ENCODE results near the gene DKK1.

DKK1 gene

GRCh38 chr10:52346394-52347326 lies 32.6 kb downstream of the DKK1 start:
- no peak for TF ChIP-seq CTCF (conservative IDR thresholded peaks at IDR 0.05; ENCODE audit: low read depth, low read length)
- DNase-seq (ENCODE audit: low read depth) = no peak
- H3K4me3 ChIP-seq (ENCODE audit: low read length) = no peak overlapping the region

- H3K4me3 ChIP-seq (ENCODE audit: low read length) = no peak overlapping the region
- no peak for DNase-seq (ENCODE audit: low read depth)
- TF ChIP-seq CTCF (conservative IDR thresholded peaks at IDR 0.05; ENCODE audit: low read depth, low read length) = no peak
Observed at GRCh38 chr10:52347327-52347667, 33.2 kb downstream of the DKK1 start.

DNA sequence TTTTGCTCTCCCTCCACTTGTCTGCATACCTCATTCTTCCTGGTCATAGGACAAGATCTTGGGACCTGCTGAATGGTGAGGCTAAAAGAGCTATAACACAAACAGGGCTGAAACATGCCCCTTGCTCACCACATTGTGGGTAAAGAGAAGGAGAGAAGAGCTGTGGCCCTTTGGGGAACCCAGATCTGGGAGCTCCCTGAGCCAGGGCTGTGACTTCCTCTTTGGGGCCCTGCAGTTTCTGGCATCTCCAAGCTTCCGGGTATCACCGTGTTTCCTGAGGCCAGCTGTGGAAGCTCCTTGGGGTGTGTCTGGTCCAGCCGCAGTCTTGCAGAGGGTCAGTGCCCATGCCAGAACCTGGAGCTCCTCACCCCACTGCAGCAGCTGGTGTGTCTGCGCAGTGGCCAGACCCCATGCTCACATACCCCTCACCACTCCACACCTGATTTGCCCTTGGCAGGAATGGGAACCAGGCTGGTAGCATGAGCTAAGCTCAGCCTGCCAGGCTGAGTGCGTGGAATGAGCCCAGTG lies 34.0 kb downstream of the DKK1 start:
- no peak for DNase-seq (ENCODE audit: low read depth)
- no peak overlapping the region for H3K4me3 ChIP-seq (ENCODE audit: low read length)
- TF ChIP-seq CTCF (conservative IDR thresholded peaks at IDR 0.05; ENCODE audit: low read depth, low read length) = no peak

DNA sequence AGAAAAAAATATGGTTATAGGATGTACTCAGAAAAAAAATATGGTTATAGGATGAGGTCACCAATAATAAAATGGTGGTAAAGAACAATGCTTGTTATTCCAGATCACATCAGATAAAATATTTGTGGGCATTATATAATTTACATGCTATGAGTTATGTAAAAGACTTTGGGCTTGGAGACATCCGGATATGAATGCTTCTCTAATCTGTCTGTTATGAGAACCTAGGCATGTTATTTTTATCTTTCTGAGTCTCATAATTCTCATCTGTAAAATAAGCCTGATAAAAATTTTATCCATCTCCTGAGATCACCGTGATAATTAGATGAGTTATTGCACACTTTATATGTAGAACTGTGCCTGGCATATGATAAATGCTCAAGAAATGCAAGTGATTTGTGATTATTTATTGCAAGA lies 37.8 kb downstream of the DKK1 start:
- no peak for TF ChIP-seq CTCF (conservative IDR thresholded peaks at IDR 0.05; ENCODE audit: low read depth, low read length)
- peak; percentile 37 for DNase-seq (ENCODE audit: low read depth)
- no peak overlapping the region for H3K4me3 ChIP-seq (ENCODE audit: low read length)

DNA sequence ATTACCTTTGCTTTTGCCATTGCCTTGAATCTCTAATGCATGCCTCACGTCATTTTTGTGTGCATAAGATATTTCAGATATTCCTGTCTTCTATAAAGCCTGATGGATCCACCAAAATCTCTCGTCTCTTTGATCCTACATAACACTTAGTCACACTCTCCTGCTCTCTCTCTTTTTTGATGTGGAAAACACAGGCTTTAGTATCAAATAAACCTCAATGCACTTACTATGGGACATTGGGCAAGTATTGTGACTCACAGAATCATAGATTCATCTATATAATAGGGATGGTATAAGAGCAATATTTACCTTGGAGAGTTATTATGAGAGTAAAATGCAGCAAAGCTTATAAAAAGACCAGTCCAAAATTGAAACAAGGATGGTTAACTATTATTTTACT lies 39.1 kb downstream of the DKK1 start:
- no peak overlapping the region for H3K4me3 ChIP-seq (ENCODE audit: low read length)
- TF ChIP-seq CTCF (conservative IDR thresholded peaks at IDR 0.05; ENCODE audit: low read depth, low read length) = no peak
- DNase-seq (ENCODE audit: low read depth) = no peak

DNA sequence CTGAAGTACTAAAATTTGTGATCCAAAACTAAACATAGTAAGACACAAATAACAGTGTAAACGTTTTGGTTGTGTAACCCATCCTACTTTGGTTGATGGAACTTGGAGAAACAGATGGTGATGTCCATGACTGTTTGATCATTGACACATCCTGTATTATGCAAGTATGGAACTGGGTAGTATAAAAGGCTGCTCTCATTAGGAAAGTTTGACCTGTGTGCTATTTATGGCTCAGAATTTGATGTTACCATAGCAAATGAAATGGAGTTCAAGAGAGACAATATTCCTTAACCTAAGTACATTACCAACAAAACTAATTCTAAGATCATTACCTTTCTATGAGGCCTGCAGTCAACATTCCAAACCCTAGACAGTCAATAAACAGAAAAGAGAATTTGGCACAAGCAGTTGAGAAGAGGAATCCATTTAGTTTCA lies 39.9 kb downstream of the DKK1 start:
- no peak overlapping the region for H3K4me3 ChIP-seq (ENCODE audit: low read length)
- DNase-seq (ENCODE audit: low read depth) = no peak
- TF ChIP-seq CTCF (conservative IDR thresholded peaks at IDR 0.05; ENCODE audit: low read depth, low read length) = no peak

DNA sequence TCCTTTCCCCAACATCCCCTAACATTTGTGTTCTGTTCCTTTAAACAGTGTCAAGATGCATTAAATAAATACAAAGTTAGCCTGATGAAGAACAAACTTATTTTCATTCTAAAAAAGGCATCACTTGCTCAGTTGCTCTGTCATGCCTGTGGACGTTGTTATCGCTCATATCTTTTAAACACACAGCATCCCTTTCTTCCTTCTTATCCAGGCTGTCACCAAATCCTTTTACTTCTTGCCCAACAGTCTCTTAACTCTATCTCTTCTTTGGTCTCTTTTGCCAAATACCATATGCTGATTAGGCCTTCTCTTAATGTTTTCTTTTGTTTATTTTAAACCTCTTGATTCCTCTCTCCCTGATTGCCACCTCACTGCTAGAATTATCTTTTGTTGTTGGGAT lies 43.9 kb downstream of the DKK1 start:
- no peak for TF ChIP-seq CTCF (conservative IDR thresholded peaks at IDR 0.05; ENCODE audit: low read depth, low read length)
- DNase-seq (ENCODE audit: low read depth) = no peak
- no peak overlapping the region for H3K4me3 ChIP-seq (ENCODE audit: low read length)
